IPS-18c (cell line): Measurements from ENCODE around the gene MYLK4.

Source experiments
- H3K4me3 ChIP-seq: 2 replicates; pipeline ENCODE4 v1.7.0; 2013; ENCODE audit warnings: low read depth, mild to moderate bottlenecking, low read length, moderate library complexity; ENCODE audit not compliant: insufficient read depth
- H3K9me3 ChIP-seq: one replicate; pipeline ENCODE4 v1.6.1; 2013; ENCODE audit warnings: mild to moderate bottlenecking, low read length, moderate library complexity; ENCODE audit not compliant: control insufficient read depth, insufficient read depth

Gene MYLK4

DNA sequence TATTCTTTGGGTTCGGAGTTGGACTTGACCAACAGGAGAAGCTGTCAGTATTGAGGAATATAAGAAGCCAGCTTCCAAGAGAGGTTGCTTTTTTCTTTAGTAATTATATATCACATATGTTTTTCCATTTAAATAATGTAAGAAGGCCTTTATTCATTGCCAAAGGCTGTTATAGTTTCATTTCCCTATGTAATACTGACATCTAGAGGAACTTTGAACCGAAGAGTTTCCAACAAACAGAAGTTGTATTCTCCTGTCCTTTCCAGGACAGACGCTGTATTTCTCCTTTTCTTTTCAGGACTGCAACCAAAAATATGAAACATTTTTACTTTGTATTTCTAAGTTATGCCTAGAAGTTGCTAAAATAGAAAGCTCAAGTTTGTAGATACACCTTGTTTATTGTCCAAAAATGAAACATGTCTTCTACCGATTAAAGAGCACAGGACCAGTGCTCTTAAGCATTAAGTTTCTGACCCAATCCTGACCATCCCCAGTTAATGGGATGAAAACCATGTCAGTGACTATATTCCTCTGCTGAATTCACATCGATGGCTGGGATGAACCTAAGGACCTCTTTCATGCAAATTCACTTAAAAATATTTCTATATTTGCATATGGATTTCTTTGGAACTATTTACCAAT lies 55.1 kb downstream of the MYLK4 start:
- no peak overlapping the region for H3K4me3 ChIP-seq
- no peaks in the 10 kb centered on the region for H3K9me3 ChIP-seq

DNA sequence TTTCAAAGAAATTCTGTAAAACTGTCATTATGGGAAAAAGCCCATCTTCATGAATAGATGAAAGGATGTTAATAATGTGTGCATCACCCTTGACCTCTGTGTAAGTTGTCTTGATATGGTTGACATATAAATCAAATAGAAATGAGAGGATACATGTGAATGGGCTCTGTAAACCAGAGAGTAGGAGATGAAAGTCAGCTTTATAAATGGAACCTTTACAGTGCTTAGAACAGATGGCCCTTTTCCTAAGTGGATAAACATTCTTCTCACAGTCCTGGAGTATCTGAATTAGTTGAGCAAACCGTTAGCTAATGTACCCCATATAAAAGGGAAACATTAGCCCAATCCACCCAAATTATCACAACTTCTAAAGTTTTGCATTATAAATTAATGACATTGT lies 57.5 kb downstream of the MYLK4 start:
- H3K4me3 ChIP-seq, result no peak overlapping the region
- no peaks in the 10 kb centered on the region for H3K9me3 ChIP-seq

DNA sequence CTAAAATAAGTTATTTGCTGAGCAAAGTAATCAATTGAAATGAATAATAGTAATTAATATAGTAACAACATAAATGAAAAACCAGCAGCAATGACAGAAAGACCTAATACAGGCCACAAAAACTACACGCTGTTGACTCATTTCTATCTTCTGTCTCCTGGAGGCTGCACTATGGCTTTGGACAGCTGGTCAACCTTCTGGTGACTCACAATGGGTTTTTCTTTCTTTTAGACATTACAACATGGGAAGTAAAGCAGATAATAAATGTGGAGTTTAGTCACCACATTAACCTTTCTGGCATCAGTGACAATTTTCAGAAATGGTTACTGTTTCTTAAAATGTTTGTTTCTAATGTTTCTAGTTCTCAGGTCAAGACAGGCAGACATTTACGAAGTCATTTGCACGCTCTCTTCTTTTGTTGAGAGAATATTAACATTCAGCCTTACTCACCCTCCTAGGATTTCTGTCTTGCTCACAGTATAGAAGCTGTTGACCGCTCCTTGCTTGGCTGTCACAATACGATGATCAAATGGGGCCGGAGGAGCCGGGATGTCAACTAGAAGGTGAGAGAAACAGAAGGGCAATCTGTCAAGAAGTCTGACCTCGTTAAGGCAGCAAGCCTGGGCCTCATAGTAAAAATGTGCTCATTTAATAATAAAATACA lies 62.2 kb downstream of the MYLK4 start:
- no peaks in the 10 kb centered on the region for H3K9me3 ChIP-seq

DNA sequence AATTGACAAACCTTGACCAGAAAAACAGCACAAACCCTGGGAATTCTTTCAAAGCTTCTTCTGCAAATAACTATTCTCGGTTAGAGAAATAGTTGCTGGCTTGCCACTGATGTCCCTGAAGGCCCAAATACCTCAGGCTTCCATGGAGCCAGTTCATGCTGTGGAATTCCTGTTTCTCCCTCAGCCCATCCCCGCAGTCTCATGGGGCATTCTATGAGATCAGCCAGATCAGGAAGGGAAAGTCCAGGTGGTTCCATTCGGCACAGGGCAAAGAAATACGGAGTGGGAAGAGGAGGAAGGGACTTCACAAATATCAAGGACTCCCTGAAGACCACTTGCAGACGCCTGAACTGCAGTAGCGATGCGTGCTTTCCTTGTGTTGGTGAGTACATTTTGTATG lies 63.3 kb downstream of the MYLK4 start:
- no peak overlapping the region for H3K4me3 ChIP-seq

More for the DNA sequence above, 62.2 kb downstream of the MYLK4 start:
- H3K4me3 ChIP-seq, result no peak overlapping the region

DNA sequence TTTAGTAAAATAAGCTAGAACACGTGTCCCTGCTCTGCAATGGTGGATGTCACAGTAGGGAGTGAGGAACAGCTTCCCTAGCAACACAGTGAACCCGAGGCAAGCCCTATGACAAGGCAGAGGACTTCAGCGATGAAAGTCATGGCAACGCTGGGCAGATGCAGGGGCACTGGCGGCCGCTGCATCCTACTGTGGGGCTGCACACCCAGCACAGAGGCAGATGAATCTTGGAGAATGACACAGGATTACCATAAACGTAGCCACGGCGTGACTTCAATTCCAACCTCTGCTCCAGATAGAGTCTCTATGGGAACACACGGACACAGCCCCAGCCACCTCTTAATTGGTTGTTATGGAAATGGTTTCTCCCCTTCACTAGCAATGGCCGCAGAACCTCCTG lies 64.2 kb downstream of the MYLK4 start:
- no peaks in the 10 kb centered on the region for H3K9me3 ChIP-seq

More for the DNA sequence above, 63.3 kb downstream of the MYLK4 start:
- no peaks in the 10 kb centered on the region for H3K9me3 ChIP-seq

DNA sequence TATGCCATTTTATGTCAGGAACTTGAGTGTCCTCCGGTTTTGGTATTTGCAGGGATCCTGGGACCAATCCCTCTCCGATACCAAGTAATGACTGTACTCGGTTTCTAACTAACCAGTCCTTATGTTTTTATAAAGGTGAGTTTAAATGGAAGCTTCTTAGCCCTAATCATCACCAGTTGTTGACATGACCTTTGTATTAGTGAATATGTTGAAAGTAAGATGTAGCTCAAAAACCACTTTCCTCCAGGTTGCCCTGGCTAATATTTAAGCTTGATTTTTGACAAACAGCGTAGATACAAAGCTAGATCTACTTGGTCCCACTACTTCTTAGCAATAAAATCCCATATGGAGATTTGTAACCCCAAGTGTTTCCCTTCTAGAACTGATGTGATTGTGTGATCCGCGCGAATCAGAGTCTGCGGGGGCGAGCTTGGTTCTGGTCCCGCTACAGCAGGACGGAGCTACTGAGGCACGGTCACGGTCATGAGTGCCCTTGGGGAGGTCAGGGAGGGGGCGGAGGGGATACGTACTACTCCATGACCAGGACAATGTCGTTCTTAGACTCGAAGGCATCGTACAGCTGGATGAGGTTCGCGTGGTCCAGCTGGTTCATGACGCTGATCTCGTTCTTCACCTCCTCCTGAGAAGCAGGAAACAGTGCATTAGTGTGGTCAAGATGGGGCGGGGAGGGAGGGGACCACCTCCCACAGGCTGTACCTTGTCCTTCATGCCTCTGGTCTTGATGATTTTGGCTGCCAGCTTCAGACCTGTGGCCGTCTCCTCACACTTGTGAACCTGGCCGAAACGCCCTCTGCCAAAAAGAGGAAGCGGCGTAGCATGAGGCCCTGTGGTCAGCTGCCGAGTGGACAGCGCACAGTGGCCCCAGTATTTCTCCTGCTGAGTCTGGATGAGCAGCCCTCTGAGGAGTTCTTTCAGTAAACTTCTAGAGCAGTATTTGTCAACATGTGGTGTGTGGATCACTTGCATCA lies 65.7 kb downstream of the MYLK4 start:
- Histone ChIP-seq H3K4me3 (no peak overlapping the region), H3K9me3 (no peaks in the 10 kb centered on the region)

More for the DNA sequence above, 64.2 kb downstream of the MYLK4 start:
- no peak overlapping the region for H3K4me3 ChIP-seq

DNA sequence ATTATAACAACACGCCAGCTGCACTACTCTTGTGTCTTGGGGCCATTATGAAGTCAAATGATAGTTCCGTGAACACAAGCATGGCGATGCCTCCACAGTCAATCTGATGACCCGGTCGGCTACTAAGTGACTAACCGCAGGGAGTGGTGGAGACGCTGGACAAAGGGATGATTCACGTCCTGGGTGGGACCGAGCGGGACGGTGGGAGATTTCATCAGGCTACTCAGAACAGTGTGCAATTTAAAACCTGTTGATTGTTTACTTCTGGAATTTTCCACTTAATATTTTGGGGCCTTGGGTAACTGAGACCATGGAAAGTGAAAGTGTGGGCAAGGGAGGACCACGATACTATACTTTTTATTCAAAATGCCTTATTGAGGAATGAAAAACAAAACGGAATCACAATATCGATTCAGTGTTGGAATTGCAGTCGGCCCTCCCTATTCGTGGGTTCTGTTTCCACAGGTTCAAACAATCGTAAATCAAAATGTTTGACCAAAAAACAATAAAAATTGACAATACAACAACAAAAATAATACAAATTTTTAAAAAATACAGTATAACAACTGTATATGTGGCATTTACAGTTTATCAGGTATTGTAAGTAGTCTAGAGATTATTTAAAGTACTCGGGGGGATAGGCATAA lies 66.5 kb downstream of the MYLK4 start:
- no peak overlapping the region for H3K4me3 ChIP-seq
- no peaks in the 10 kb centered on the region for H3K9me3 ChIP-seq

DNA sequence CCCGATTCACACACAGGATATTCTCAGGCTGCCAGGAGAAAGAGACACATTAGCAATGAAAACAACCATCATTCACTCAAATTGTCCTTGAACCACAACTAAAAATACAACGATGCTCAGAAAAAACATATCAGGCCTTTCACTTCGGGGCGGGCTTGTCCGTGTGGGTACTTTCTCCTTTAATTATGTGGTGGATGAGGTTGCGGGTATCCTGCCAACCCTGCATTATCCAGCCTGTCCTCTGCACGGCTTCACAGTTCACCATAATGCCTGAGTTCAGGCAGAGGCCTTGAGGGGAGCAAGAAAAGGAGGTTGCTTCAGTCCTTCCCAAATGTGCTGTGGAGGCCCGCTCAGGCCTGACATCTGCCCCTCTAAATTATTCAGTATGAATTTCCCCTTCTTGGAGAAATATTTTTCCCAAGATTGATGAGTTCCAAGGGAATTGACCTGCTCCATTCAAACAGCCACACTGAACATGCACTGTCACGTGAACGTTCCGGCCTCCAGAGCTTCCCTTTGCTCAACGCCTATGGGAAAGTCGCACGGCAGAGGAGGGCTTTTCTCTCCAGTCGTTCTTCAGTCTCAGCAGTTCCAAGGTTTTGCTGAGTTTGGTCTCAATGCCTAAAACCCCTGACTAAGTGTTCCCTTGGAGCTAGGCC lies 70.3 kb downstream of the MYLK4 start:
- H3K9me3 ChIP-seq, result no peaks in the 10 kb centered on the region
- no peak overlapping the region for H3K4me3 ChIP-seq

DNA sequence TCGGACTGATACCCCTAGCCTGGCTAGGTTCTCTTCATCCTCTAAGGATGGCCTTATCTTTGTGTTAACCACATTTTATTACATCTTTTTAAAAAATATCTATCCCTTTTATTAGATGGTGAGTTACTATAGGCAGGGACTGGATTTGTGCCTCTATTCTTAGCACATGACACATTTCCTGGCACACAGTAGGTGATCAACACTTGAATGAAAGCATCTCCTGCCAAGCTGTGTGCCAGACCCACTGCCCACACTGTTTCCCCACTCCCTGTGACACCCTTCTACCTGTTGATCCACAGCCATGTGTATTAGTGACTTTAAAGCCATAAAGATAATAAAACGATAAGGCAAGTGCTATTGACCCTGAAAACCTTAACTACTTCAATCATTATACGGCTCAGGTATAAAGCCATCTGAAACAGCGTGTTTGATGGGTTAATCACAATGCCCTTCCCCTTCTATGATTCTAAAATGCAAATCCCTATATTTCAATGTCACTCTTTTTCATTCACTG lies 73.6 kb downstream of the MYLK4 start:
- no peak overlapping the region for H3K4me3 ChIP-seq
- H3K9me3 ChIP-seq, result no peaks in the 10 kb centered on the region

DNA sequence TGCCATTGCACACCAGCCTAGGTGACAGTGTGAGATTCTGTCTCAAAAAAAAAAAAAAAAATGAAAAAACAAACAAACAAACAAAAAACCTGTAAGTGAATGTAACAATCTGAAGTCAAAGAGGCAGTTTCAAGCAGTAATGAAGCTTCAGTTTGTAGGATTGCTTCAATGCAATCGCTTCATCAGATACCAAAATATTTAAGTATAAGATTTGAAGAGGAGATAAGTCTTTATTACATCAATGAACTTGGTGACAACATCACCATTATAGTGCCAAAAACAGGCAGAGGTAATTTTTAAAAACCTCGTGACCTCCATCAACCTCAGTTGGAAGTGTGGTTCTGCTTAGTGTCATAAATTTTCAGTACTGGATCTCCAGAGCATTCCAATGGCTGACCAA lies 74.7 kb downstream of the MYLK4 start:
- H3K9me3 ChIP-seq, result no peaks in the 10 kb centered on the region
- no peak overlapping the region for H3K4me3 ChIP-seq

DNA sequence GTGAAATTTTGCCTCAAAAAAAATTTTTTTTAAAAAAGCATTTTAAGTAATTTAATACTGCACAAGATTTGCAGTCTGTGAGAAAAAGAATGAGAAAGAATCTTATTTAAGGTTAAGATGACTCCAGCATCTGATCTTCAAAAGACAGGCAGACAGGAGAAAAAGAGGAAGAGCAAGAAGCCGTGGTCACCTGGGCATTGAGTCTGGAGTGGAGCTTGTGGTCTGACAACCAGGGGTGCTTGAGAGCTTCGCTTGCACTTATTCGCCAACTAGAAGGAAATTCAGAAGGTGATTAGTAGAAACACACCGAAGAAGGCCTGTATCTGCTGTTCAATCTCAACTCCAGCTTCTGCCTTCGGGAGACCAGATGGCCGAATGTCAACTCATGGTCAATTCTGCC lies 75.9 kb downstream of the MYLK4 start:
- no peaks in the 10 kb centered on the region for H3K9me3 ChIP-seq
- no peak overlapping the region for H3K4me3 ChIP-seq

DNA sequence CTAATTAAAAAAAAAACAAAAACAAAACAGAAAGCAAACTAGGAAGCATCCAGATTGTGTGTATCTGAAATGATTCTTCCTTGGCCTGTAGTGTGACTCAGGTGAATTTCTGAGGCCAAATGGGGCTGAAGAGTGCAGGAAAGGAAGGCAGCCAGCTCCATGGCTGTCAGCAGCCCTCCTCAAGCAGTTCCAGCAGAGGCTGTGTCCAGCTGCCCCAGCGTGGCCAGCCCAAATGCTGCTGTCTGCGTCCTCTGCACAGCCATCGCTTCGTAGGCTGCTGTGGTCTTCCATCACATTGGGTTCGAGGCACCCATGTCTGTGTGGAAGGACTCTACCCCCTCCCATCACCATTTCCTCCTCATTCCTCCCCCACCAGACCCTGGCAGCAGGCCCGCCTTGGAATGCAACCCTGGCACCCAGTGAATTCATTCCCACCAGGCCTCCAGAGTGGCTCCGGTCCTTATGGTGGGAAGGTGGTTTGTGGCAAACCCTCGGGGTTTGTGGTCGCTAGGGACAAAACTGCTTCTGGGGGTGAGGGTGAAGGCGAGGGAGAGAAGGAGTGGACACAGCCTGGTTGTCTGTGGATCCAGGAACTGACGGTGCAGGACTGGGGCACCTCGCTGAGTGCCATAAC lies 81.5 kb downstream of the MYLK4 start:
- H3K9me3 ChIP-seq, result no peaks in the 10 kb centered on the region
- H3K4me3 ChIP-seq, result no peak overlapping the region

DNA sequence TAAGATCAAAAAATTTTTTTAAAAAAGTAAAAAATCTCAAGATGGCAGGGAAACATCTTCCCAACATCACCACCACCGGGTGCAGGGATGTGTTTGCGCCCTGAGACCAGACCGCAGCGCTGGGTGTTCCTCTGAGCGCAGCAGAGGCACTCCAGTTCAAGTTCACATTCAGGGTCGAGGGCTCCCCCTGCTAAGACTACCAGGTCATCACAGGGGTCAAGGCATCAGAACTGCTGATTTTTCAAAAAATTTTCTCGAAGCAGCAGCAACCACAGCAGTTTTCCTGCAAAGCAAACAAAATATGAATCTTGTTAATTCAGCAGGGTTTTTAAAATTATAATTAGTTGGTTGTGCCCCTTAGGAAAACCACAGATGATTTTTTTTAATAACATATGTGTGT lies 83.1 kb downstream of the MYLK4 start:
- H3K9me3 ChIP-seq, result peaks cover 2% of the 10 kb centered on the region

DNA sequence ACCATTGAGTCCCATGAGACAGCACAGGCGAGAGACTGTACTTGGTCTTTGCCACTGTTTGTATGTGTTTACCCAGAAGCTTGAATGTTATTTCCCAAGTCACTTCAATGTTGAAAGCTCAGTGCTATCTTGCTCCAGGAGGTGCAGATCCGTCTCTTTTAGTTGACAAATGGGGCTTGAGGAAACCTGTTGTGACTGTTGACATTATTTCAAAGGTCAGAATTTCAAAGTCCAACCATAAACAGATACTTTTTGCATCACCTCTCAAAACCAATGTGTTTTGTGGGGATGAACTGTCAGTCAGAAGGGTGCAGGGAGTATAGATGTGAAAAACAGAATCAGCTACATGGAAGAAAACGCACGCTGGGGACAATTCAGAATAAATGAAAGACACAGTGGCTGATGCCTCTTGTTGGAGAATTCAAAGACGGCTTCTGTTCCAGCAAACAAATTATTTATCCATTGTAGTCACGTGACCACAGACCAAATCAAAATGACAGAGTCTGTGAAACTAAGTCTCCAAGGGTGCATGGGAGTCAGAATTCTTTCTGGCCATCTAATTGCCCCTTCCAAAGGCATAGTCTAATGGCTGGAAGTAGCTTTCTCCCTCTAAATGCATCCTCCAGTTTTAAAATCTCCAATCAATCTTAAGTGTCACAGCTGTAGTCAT lies 83.7 kb downstream of the MYLK4 start:
- H3K9me3 ChIP-seq, result peaks cover 2% of the 10 kb centered on the region
- H3K4me3 ChIP-seq, result no peak overlapping the region

More for the DNA sequence above, 83.1 kb downstream of the MYLK4 start:
- H3K4me3 ChIP-seq, result no peak overlapping the region

DNA sequence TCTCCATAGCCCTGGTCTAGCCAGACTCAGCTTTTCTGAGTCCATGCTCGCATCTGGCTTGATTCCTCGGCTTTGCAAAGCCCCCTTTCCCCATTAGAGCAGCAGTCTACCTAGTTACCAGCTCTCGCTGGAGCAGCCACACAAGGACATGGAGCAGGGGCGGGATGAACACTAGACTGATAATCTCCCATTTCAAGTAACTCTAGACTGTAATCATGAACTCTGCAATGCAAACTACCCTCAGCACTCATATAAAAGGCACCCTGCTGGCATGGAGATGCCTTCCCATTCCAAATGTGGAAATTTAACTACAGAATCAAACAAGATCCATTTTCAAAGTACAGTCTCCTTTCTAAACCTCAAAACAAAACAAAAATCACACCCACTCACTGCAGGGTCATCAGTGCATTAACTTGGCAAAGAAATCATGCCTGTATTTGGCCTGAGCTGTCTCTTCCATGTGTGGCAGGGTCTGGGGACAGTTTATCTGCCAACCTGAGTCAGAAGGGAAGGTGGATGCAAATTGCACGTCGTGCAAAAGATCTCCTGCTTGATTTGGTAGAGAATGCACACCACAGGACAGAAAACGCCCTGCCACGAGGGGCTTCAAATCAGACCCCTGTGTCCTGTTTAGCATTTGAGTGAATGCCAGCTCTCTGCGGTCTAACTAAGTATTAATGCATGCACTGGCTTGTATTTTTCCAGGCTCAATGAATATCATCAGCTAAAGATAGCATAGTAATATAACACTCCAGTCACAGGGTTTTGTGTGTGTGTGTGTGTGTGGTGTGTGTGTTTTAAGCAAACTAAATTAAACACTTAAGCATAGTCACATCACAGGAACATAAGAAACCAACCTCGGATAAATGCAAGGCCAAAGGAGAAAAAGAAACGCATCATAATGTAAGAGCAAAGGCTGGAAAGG lies 85.3 kb downstream of the MYLK4 start:
- Histone ChIP-seq H3K4me3 (no peak overlapping the region), H3K9me3 (peaks cover 2% of the 10 kb centered on the region)
